Karpas-422 (cell line): ENCODE measurements around the gene CHSY3. TPM values are rescaled to one million over a fixed set of nuclear protein-coding genes. Genes with fewer than 3 reads are reported as not detected.
A peak's percentile ranks its signal among the peaks of the same experiment; 100 is the strongest.

Experiments used
- DNase-seq: peaks from one replicate; pipeline ENCODE4 v3.0.0-alpha.2; 2015
- H2AFZ ChIP-seq: fragments of 200-600 bp; sonication (generic); 2 replicates; pipeline ENCODE4 v1.6.1; 2014; ENCODE audit warnings: antibody characterized with exemption, low read length, mixed read lengths
- H3K27ac ChIP-seq: fragments of 200-600 bp; sonication (generic); 2 replicates; pipeline ENCODE4 v1.5.1; 2014; ENCODE audit warnings: mild to moderate bottlenecking, low read length, moderate library complexity
- H3K27me3 ChIP-seq: fragments of 200-600 bp; sonication (generic); 2 replicates; pipeline ENCODE4 v1.6.1; 2014; ENCODE audit warnings: low read length, mixed read lengths
- H3K36me3 ChIP-seq: fragments of 200-600 bp; sonication (generic); 2 replicates; pipeline ENCODE4 v1.6.1; 2014; ENCODE audit warnings: low read length, mixed read lengths; ENCODE audit not compliant: insufficient read depth
- H3K4me1 ChIP-seq: fragments of 200-600 bp; sonication (generic); 2 replicates; pipeline ENCODE4 v1.6.1; 2014; ENCODE audit warnings: mild to moderate bottlenecking, low read length, mixed read lengths
- H3K4me2 ChIP-seq: fragments of 200-600 bp; sonication (generic); 2 replicates; pipeline ENCODE4 v1.6.1; 2014; ENCODE audit warnings: low read length, low read depth, mild to moderate bottlenecking; ENCODE audit not compliant: poor library complexity, severe bottlenecking
- H3K4me3 ChIP-seq: fragments of 200-600 bp; sonication (generic); 2 replicates; pipeline ENCODE4 v1.5.1; 2014; ENCODE audit warnings: mild to moderate bottlenecking, antibody characterized with exemption, low read length, mixed read lengths
- H3K79me2 ChIP-seq: fragments of 200-600 bp; sonication (generic); 2 replicates; pipeline ENCODE4 v1.6.1; 2014; ENCODE audit warnings: mild to moderate bottlenecking, low read length, mixed read lengths
- H3K9ac ChIP-seq: fragments of 200-600 bp; sonication (generic); 2 replicates; pipeline ENCODE4 v1.6.0; 2014; ENCODE audit warnings: low read length
- H3K9me2 ChIP-seq: fragments of 200-600 bp; sonication (generic), shearing (Covaris generic); replicated peaks from 2 replicates; pipeline ENCODE4 v1.6.0; 2014; ENCODE audit warnings: mild to moderate bottlenecking, low read length, moderate library complexity; ENCODE audit not compliant: insufficient read depth
- H3K9me3 ChIP-seq: fragments of 300-700, 200-600 bp; sonication (generic); 2 replicates; pipeline ENCODE4 v1.6.1; 2014; ENCODE audit warnings: low read length, mixed read lengths
- H4K20me1 ChIP-seq: fragments of 200-600 bp; sonication (generic); 2 replicates; pipeline ENCODE4 v1.6.1; 2014; ENCODE audit warnings: mild to moderate bottlenecking, antibody characterized with exemption, low read length, low read depth; ENCODE audit not compliant: insufficient read depth
- total RNA-seq: library from RNA; depleted of rRNA; stranded (reverse); fragments of >200 nt; shearing (Covaris generic); gene quantifications from 2 replicates; pipeline ENCODE4 v1.2.3, GENCODE V29; 2014; ENCODE audit warnings: low replicate concordance

The CHSY3 gene
- total RNA-seq, 1 experiment from 2014 or later: not detected

DNA sequence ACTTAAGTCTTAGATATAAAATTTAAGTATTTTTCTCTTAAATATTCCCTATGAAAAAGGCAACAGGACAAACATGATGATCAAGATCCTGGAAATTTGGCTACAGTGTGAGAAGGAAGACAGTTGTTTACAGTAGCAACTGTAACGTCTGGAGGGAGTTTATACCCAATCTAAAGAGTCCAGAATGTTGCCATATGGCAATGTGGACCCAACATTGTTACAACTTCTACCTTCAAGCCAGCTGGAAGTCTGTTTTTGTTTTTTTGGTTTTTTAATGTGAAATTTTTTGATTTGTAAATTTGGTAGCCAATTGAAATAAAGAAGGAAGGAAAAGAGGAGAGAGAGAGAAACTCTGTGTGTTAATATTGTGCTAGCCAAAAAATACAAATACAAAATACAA lies 233.4 kb downstream of the CHSY3 start:
- Histone ChIP-seq H2AFZ (no peak overlapping the region), H3K36me3 (no peaks in the 10 kb centered on the region), H3K27ac (no peak overlapping the region), H3K9me2 (no peaks in the 10 kb centered on the region), H3K4me2 (no peak overlapping the region), H3K4me3 (no peak overlapping the region), H4K20me1 (no peaks in the 10 kb centered on the region), H3K79me2 (no peaks in the 10 kb centered on the region), H3K9ac (no peak overlapping the region), H3K27me3 (0 out of 2 replicates have a peak, but pooled peaks cover 4% of the 10 kb centered on the region), H3K4me1 (no peaks in the 10 kb centered on the region), H3K9me3 (no peaks in the 10 kb centered on the region)
- DNase-seq: no peak

DNA sequence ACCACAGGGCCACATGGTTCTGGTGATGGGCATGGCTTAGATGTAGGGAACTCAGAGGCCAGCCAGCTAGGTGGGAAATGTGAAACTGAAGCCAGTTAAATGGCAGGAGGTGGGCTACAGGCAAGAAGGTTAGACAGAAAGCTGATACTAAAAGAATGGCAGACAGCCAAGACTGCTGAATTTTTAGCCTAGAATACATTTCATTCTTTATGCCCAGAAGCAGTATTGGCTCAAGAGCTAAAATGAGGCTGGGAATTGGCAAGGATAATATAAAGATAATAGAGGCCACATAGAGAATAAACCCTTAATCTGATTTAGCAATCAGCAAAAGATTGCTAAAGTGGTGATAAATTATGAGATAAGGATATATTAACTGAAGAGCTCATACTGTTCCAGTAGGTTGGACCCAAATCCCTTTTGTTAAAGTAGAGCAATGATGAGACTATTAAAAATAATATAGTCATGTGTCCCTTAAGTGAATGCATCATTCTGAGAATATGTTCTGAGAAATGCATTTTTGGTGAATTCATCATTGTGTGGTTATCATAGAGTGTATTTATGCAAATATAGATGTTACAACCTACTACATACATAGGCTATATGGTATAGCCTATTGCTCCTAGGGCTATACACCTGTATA lies 234.3 kb downstream of the CHSY3 start:
- no peaks in the 10 kb centered on the region for H4K20me1 ChIP-seq
- H3K36me3 ChIP-seq: no peaks in the 10 kb centered on the region
- H3K27ac ChIP-seq: no peak overlapping the region
- no peak for DNase-seq
- no peak overlapping the region for H2AFZ ChIP-seq
- no peak overlapping the region for H3K4me3 ChIP-seq
- H3K9ac ChIP-seq: no peak overlapping the region
- no peaks in the 10 kb centered on the region for H3K79me2 ChIP-seq
- H3K4me1 ChIP-seq: no peaks in the 10 kb centered on the region
- H3K27me3 ChIP-seq: 0 out of 2 replicates have a peak, but pooled peaks cover 4% of the 10 kb centered on the region
- no peaks in the 10 kb centered on the region for H3K9me3 ChIP-seq
- no peak overlapping the region for H3K4me2 ChIP-seq
- no peaks in the 10 kb centered on the region for H3K9me2 ChIP-seq

DNA sequence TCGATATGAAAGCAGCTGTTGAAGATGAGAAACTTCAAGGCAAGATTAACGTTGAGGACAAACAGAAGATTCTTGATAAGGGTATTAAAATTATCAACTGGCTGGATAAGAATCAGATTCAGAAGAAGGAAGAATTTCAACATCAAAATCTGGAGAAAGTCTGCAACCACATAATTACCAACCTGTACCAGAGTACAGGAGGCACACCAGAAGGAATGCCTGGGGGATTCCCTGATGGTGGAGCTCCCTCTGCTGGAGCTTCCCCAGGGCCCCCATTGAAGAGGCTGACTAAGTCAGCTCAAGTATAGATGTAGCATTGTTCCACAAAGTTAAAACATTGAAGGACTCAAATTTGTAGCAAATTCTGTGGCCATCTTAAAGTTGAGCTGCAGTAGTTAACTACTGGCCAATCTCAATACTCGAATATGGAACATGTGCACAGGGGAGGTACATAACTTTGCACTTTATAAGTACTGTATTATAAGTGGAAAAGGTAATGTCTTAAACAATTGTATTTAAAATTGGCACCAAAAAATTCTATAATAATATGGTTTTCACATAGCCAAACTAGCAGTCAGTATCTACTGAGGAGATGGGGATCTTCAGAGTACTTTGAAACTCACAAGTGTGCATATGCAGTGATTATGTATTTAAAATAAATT lies 237.5 kb downstream of the CHSY3 start:
- no peak overlapping the region for H3K27ac ChIP-seq

DNA sequence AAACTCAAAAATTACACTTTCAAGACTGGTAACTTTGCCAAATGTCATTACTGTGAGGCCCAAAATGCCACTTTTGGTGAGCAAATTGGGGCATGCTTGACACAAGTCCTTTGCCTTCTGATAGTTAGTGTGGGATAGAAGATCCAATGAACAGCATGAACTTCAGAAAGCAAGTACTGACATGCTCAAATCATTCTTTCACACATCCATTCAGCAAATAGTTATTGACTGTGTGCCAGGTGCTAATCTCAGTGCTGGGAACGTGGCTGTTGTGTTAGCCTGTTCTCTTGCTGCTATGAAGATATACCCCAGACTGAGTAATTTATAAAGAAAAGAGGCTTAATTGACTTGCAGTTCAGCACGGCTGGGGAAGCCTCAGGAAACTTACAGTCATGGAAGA lies 247.0 kb downstream of the CHSY3 start:
- H3K9me3 ChIP-seq: 0 out of 2 replicates have a peak, but pooled peaks cover 3% of the 10 kb centered on the region
- no peaks in the 10 kb centered on the region for H3K27me3 ChIP-seq
- H3K36me3 ChIP-seq: no peaks in the 10 kb centered on the region
- H4K20me1 ChIP-seq: no peaks in the 10 kb centered on the region
- H3K4me3 ChIP-seq: no peak overlapping the region
- no peak overlapping the region for H3K27ac ChIP-seq
- no peaks in the 10 kb centered on the region for H3K9me2 ChIP-seq
- H3K4me1 ChIP-seq: no peaks in the 10 kb centered on the region
- no peak overlapping the region for H2AFZ ChIP-seq
- no peak overlapping the region for H3K4me2 ChIP-seq
- DNase-seq: no peak
- no peak overlapping the region for H3K9ac ChIP-seq
- H3K79me2 ChIP-seq: no peaks in the 10 kb centered on the region

More for the DNA sequence above, 237.5 kb downstream of the CHSY3 start:
- no peaks in the 10 kb centered on the region for H3K79me2 ChIP-seq
- no peaks in the 10 kb centered on the region for H3K4me1 ChIP-seq
- DNase-seq: peak; percentile 72
- H3K9me2 ChIP-seq: no peaks in the 10 kb centered on the region
- H3K27me3 ChIP-seq: no peaks in the 10 kb centered on the region
- H2AFZ ChIP-seq: no peak overlapping the region
- no peaks in the 10 kb centered on the region for H3K9me3 ChIP-seq
- no peak overlapping the region for H3K4me3 ChIP-seq
- H3K4me2 ChIP-seq: no peak overlapping the region
- H4K20me1 ChIP-seq: no peaks in the 10 kb centered on the region
- no peak overlapping the region for H3K9ac ChIP-seq
- H3K36me3 ChIP-seq: no peaks in the 10 kb centered on the region

DNA sequence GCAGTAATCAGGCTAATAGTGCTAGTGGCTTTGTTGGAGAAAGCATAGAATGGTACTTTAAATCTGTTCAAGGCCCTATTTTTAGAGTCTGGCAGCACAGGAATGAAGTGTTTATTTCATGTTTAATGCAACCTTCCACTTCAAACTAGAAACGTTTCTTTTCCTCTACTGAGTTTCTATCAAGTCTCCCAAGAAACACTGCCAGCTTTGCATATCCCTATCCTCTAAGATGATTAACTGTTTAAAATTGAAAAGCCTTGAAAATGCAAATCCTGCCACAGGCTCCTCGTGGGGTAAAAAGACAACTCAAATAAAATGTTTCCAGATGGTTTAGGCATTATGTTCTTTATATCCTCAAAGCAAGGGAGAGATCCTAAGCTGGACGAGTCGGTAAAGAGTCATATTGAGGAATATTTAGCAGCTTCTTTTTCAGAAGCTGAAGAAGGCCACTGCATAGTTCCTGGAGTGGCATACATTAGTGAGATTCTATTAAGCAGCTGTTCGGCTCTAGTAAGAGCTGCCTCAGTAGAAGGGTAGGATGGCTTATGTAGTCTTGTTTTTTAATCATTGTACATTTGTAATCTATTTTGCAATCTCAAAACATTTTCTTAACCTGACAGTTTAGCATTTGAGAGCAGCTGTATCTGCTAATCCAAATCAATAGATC lies 251.2 kb downstream of the CHSY3 start:
- H3K4me2 ChIP-seq: no peak overlapping the region
- no peaks in the 10 kb centered on the region for H3K79me2 ChIP-seq
- H3K27ac ChIP-seq: no peak overlapping the region
- 0 out of 2 replicates have a peak, but pooled peaks cover 5% of the 10 kb centered on the region for H3K4me1 ChIP-seq
- H3K9ac ChIP-seq: no peak overlapping the region
- H4K20me1 ChIP-seq: no peaks in the 10 kb centered on the region
- H2AFZ ChIP-seq: no peak overlapping the region
- H3K4me3 ChIP-seq: no peak overlapping the region
- no peak for DNase-seq
- no peaks in the 10 kb centered on the region for H3K9me3 ChIP-seq
- no peaks in the 10 kb centered on the region for H3K27me3 ChIP-seq
- H3K36me3 ChIP-seq: no peaks in the 10 kb centered on the region
- no peaks in the 10 kb centered on the region for H3K9me2 ChIP-seq

DNA sequence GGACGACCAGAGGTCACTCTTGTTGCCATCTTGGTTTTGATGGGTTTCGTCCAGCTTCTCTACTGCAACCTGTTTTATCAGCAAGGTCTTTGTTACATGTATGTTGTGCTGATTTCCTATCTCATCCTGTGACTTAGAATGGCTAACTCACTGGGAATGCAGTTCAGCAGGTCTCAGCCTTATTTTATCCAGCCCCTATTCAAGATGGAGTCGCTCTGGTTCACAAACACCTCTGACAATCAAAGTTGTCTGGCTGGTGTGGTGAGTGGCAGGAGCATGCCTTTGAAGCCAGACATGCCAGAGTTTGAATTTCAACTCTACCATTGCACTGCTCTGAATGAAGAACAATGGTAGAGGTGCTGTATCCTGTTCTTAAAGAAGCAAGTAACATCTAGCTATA lies 253.8 kb downstream of the CHSY3 start:
- no peak overlapping the region for H3K27ac ChIP-seq
- no peak overlapping the region for H3K4me2 ChIP-seq
- H3K9me3 ChIP-seq: no peaks in the 10 kb centered on the region
- no peak for DNase-seq
- no peak overlapping the region for H3K9ac ChIP-seq
- H3K4me3 ChIP-seq: no peak overlapping the region
- H4K20me1 ChIP-seq: no peaks in the 10 kb centered on the region
- H3K36me3 ChIP-seq: no peaks in the 10 kb centered on the region
- H3K9me2 ChIP-seq: no peaks in the 10 kb centered on the region
- H3K79me2 ChIP-seq: no peaks in the 10 kb centered on the region
- H3K27me3 ChIP-seq: no peaks in the 10 kb centered on the region
- H2AFZ ChIP-seq: no peak overlapping the region
- 0 out of 2 replicates have a peak, but pooled peaks cover 5% of the 10 kb centered on the region for H3K4me1 ChIP-seq

DNA sequence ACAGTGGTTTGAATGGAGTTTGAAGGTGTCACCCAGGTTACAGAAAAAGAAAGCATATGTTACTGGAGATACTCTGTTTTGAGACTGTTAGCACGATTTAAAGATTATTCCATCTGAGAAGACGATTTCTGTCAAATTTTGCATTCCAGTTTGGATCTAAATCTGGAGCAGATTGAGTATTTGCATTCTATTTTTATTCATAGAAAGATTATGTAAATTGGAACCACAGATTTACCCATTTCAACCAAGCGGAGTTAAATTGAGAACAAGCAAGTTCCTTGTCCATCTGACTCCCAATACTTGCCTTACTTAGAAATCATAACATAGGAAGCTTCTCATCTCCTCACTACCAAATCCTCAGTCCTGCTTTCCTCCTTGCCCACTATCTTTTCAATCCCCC lies 255.7 kb downstream of the CHSY3 start:
- Histone ChIP-seq H3K27me3 (no peaks in the 10 kb centered on the region), H3K9ac (no peak overlapping the region), H3K4me2 (no peak overlapping the region)

DNA sequence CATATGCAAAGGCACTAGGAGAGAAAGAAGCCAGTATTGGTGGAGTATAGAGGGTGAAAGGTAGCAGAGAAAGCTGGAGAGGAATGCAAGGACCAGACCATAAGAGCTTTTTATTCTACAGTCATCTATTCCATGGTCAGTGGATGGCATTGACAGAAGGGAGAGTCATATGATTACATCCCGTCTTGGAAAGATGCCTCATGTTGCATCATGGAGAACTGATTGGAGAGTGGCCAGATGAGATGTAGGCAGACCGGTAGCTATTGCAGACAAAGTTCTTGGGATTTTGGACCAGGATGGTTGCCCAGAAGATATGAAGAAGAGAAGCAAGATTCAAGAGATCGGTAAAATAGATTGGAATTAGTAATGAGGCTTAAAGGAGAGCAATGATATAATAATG lies 260.7 kb downstream of the CHSY3 start:
- H3K4me1 ChIP-seq: 0 out of 2 replicates have a peak, but pooled peaks cover 3% of the 10 kb centered on the region
- H3K4me3 ChIP-seq: no peak overlapping the region
- no peaks in the 10 kb centered on the region for H3K9me2 ChIP-seq

More for the DNA sequence above, 255.7 kb downstream of the CHSY3 start:
- Histone ChIP-seq H3K36me3 (no peaks in the 10 kb centered on the region), H3K4me3 (no peak overlapping the region), H4K20me1 (no peaks in the 10 kb centered on the region), H3K9me3 (no peaks in the 10 kb centered on the region), H3K9me2 (no peaks in the 10 kb centered on the region), H2AFZ (no peak overlapping the region), H3K79me2 (no peaks in the 10 kb centered on the region), H3K27ac (no peak overlapping the region), H3K4me1 (0 out of 2 replicates have a peak, but pooled peaks cover 5% of the 10 kb centered on the region)
- DNase-seq: no peak

More for the DNA sequence above, 260.7 kb downstream of the CHSY3 start:
- Histone ChIP-seq H4K20me1 (no peaks in the 10 kb centered on the region), H3K4me2 (no peak overlapping the region), H3K27ac (no peak overlapping the region), H3K9ac (no peak overlapping the region), H3K9me3 (no peaks in the 10 kb centered on the region), H3K27me3 (no peaks in the 10 kb centered on the region), H2AFZ (no peak overlapping the region), H3K36me3 (no peaks in the 10 kb centered on the region), H3K79me2 (no peaks in the 10 kb centered on the region)
- no peak for DNase-seq
